Effector memory CD4-positive, alpha-beta T cell (primary cell): ENCODE measurements around the gene TMBIM4.
"Not testable (repeated sequence)": the region's sequence is repeated elsewhere in the genome, so short reads cannot be mapped to it uniquely, and the experiment has no call there.

Experiments
- DNase-seq, 3 donors: peaks; one replicate each; pipeline ENCODE4 v3.0.0-alpha.2; 2020
- H3K27ac ChIP-seq: 2 replicates; pipeline ENCODE4 v1.7.0; 2013; ENCODE audit warnings: mild to moderate bottlenecking, low read length, moderate library complexity; ENCODE audit not compliant: insufficient read depth, poor library complexity, severe bottlenecking
- H3K27me3 ChIP-seq: replicated peaks from 2 replicates; pipeline ENCODE4 v1.7.0; 2013; ENCODE audit warnings: mild to moderate bottlenecking, low read length; ENCODE audit not compliant: insufficient read depth, control insufficient read depth, poor library complexity, severe bottlenecking
- H3K36me3 ChIP-seq: 2 replicates; pipeline ENCODE4 v1.7.0; 2013; ENCODE audit warnings: mild to moderate bottlenecking, low read length, moderate library complexity; ENCODE audit not compliant: control insufficient read depth, insufficient read depth
- H3K4me1 ChIP-seq: 2 replicates; pipeline ENCODE4 v1.7.0; 2013; ENCODE audit warnings: low read length, mild to moderate bottlenecking; ENCODE audit not compliant: control insufficient read depth, insufficient read depth, poor library complexity, severe bottlenecking
- H3K4me3 ChIP-seq: 2 replicates; pipeline ENCODE4 v1.7.0; 2013; ENCODE audit warnings: low read length, low read depth, mild to moderate bottlenecking; ENCODE audit not compliant: insufficient read depth, poor library complexity, severe bottlenecking
- H3K9me3 ChIP-seq: 2 replicates; pipeline ENCODE4 v1.7.0; 2013; ENCODE audit warnings: mild to moderate bottlenecking, low read length, moderate library complexity; ENCODE audit not compliant: control insufficient read depth
- total RNA-seq, 3 donors: gene quantifications; one replicate each; lab custom pipeline; 2026; lab: John Stamatoyannopoulos, UW

Gene TMBIM4, protein sequence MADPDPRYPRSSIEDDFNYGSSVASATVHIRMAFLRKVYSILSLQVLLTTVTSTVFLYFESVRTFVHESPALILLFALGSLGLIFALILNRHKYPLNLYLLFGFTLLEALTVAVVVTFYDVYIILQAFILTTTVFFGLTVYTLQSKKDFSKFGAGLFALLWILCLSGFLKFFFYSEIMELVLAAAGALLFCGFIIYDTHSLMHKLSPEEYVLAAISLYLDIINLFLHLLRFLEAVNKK
- total RNA-seq: 10.8 to 12.8 (median 11.0) reads per million in 3 donors

DNA sequence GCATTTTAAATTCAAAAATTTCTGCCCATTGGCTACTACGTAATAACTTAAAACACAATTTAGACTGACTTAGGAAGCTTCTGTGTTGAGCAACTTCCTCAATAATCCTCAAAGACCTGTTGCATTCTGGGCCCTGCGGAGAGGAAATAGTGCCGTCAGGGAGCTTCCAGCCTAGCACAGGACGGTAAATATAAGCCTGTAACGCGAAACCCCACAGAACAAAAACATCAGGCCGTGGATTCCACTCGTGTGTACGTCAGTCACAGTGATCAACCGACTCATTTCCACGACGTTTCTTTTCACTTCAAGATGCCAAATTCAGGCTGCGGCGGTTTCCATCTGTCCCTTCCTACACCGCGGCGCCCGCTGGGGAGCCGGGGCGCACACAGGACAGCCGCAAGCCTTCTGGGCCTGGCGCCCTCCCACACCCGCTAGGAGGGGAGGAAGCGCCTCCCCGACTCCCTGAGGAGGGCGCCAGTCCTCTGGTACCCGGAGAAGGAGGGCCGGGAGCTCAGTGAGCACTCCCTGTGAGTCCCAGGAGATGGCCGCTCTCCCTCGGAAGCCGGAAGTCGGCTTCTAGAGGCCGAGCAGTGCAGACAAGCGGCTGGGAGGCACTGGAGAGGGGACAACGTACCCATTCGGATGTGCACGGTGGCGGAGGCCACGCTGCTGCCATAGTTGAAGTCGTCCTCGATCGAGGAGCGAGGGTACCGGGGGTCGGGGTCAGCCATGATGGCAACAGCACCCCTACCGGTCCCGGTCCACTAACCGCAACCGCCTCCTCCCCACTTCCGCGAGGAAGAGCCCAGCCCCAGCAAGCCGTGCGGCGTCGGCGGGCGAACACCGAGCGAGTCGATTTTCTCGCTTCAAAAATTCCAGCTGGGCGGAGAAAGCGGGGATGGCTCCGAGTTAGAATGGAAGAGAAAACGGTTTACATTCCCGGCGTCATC lies at the start of gene TMBIM4:
TMBIM4 (minus strand) TSS at position 776 of the 950 bp plus-strand sequence; CDS start at position 731, 45 bp downstream.
- Histone ChIP-seq H3K9me3 (no peaks in the 10 kb centered on the region), H3K36me3 (peaks cover 6% of the 10 kb centered on the region), H3K4me3 (peak within 1 kb of the TSS; percentile 77), H3K4me1 (peaks cover 4% of the 10 kb centered on the region), H3K27me3 (no peaks in the 10 kb centered on the region), H3K27ac (peak within 1 kb of the TSS; percentile 95)
- peak; percentile 78 to 83 (median 82) for DNase-seq

GRCh38 chr12:66217342-66217917 lies 47.6 kb upstream of the TMBIM4 start:
- no peak overlapping the region for H3K4me3 ChIP-seq
- no peaks in the 10 kb centered on the region for H3K27me3 ChIP-seq
- H3K9me3 ChIP-seq: no peaks in the 10 kb centered on the region
- DNase-seq: no peak
- H3K27ac ChIP-seq: no peak overlapping the region
- no peaks in the 10 kb centered on the region for H3K4me1 ChIP-seq
- H3K36me3 ChIP-seq: no peaks in the 10 kb centered on the region

DNA sequence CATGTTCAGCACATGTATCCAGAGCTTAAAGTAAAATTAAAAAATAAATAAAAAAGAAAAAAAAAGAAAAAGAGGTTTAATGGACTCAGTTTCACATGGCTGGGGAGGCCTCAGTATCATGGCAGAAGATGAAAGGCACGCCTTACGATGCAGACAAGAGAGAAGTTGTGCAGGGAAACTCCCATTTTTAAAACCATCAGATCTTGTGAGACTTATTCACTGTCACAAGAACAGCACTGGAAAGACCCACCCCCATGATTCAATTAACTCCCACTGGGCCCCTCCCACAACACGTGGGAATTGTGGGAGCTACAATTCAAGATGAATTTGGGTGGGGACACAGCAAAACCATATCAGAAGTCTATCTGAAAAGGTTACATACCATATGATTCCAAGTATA lies 43.2 kb upstream of the TMBIM4 start:
- not testable (repeated sequence) for H3K27me3 ChIP-seq, H3K27ac ChIP-seq, DNase-seq, H3K36me3 ChIP-seq, H3K4me1 ChIP-seq, H3K9me3 ChIP-seq, H3K4me3 ChIP-seq

DNA sequence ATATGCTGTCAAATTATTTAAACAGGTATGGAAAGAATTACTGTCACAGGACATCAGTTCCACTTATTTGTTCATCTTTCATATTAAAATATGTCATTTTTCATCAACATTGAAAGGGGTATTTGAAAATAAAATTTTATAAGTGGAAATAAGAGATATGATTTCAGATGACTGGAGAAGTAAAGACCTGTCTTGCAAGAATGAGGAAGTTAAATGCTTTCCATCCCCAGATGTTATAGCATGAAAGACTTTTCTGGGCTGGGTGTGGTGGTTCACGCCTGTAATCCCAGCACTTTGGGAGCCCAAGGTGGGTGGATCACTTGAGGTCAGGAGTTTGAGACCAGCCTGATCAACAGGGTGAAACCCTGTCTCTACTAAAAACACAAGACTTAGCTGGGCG lies 41.8 kb upstream of the TMBIM4 start:
- H3K27ac ChIP-seq, H3K4me3 ChIP-seq, H3K9me3 ChIP-seq, H3K4me1 ChIP-seq, DNase-seq, H3K27me3 ChIP-seq, H3K36me3 ChIP-seq: not testable (repeated sequence)

DNA sequence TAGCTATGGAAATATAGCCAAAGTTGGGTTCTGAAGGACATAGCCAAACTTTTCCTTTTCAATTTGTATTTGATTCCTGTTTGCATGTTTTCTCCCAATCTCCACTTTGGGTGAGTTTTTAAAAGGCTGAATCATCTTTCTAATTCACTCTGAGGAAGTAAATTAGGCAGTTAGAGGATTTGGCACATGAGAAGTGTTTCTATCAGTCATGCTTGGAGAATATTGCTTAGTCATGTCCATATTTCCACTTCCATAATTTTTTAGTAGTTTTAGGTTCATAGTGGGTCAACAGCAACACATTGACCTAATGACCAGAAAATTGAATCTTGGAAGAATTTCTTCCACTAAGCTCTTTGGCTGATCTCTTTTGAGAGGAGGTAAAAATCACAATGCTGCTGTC lies 41.0 kb upstream of the TMBIM4 start:
- no peak for DNase-seq
- Histone ChIP-seq H3K27ac (no peak overlapping the region), H3K9me3 (no peaks in the 10 kb centered on the region), H3K4me3 (no peak overlapping the region), H3K36me3 (no peaks in the 10 kb centered on the region), H3K4me1 (no peaks in the 10 kb centered on the region), H3K27me3 (no peaks in the 10 kb centered on the region)

DNA sequence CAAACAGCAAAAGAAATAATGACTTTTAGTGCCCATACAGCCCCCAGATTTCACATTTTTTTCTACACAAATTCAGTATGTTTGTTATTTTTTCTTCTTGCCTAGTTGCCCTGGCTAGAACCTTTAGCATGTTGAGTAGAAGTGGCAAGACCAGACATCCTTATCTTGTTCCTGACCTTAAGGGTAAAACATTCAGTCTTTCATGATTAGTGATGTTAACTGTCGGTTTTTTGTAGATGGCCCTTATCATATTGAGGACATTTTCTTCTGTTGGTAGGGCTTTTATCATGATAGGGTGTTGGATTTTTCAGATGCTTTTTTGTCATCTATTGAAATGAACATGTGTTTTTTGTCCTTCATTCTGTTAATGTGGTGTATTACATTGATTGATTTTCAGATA lies 36.3 kb upstream of the TMBIM4 start:
- Histone ChIP-seq H3K9me3 (no peaks in the 10 kb centered on the region), H3K4me3 (no peak overlapping the region), H3K4me1 (no peaks in the 10 kb centered on the region), H3K27me3 (no peaks in the 10 kb centered on the region), H3K27ac (no peak overlapping the region), H3K36me3 (no peaks in the 10 kb centered on the region)
- no peak for DNase-seq

GRCh38 chr12:66203820-66204219 lies 34.0 kb upstream of the TMBIM4 start:
- no peaks in the 10 kb centered on the region for H3K36me3 ChIP-seq
- H3K4me1 ChIP-seq: no peaks in the 10 kb centered on the region
- H3K4me3 ChIP-seq: no peak overlapping the region
- H3K9me3 ChIP-seq: no peaks in the 10 kb centered on the region
- no peaks in the 10 kb centered on the region for H3K27me3 ChIP-seq
- H3K27ac ChIP-seq: no peak overlapping the region
- DNase-seq: no peak

GRCh38 chr12:66199831-66200509 lies 30.2 kb upstream of the TMBIM4 start:
- Histone ChIP-seq H3K4me3 (no peak overlapping the region), H3K36me3 (no peaks in the 10 kb centered on the region), H3K4me1 (no peaks in the 10 kb centered on the region), H3K9me3 (no peaks in the 10 kb centered on the region), H3K27ac (no peak overlapping the region), H3K27me3 (no peaks in the 10 kb centered on the region)
- no peak for DNase-seq

DNA sequence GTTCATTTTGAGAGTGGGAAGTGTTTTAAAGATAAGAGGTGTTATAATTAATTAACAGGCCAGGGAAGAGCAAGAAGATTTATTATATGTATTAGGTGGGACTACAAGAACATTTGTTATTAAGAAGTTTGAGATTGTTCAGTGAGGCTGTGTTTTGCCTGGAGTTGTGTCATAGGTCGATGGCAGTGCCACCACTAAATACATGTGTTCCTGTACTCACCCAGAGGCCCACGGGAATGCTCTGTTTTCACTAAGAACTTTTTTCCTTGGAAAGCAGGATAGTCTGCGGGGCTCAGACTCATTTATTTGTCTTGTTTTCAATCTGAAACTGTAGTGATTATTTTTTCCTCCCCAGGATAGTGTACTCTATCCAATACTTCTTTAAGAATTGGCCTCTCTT lies 29.3 kb upstream of the TMBIM4 start:
- DNase-seq: no peak
- H3K27ac ChIP-seq: no peak overlapping the region
- H3K36me3 ChIP-seq: no peaks in the 10 kb centered on the region
- no peak overlapping the region for H3K4me3 ChIP-seq
- no peaks in the 10 kb centered on the region for H3K4me1 ChIP-seq
- no peaks in the 10 kb centered on the region for H3K9me3 ChIP-seq
- H3K27me3 ChIP-seq: no peaks in the 10 kb centered on the region
